Astrocyte of the cerebellum (primary cell): ENCODE measurements around the gene TEX51.

Experiments used
- DNase-seq: peaks from one replicate; pipeline ENCODE4 v3.0.0-alpha.2; 2011; ENCODE audit warnings: low read depth
- H3K4me3 ChIP-seq: 2 replicates; pipeline ENCODE4 v1.5.1; 2011; ENCODE audit warnings: mild to moderate bottlenecking, low read depth, low read length, moderate library complexity
- in situ Hi-C: cut with HindIII; loops from 2 replicates; pipeline ENCODE4 v1.10.0; 2017; ENCODE audit warnings: low sequenced_read_pairs
- TF ChIP-seq, protein P1 (sequence below): IDR thresholded peaks from 2 replicates; pipeline ENCODE4 v1.5.1; 2012; ENCODE audit warnings: low read length, low read depth, moderate library complexity, mild to moderate bottlenecking; ENCODE audit errors: missing control alignments

Gene TEX51

DNA sequence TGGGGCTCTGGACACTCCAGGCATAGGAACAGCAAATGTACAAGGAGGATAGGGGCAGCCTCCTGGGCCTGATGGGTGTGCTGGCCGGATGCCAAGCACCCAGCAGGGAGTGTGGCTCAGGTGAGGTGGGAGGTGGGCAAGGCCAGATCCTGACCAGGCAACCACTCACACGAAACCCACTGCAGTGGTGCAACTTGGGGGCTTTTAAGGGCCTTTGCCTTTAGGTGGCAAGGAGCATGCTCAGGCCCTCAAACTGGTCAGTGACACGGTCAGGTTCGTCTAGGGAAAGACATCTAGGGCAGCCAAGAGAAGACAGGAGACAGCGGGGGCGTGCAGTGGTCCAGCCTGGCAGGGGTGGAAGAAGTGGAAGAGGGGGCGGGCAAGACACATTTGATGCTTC is 18.4 kb upstream of the TEX51 start:
- in situ Hi-C loops = no loop called here
- TF ChIP-seq, protein P1, sequence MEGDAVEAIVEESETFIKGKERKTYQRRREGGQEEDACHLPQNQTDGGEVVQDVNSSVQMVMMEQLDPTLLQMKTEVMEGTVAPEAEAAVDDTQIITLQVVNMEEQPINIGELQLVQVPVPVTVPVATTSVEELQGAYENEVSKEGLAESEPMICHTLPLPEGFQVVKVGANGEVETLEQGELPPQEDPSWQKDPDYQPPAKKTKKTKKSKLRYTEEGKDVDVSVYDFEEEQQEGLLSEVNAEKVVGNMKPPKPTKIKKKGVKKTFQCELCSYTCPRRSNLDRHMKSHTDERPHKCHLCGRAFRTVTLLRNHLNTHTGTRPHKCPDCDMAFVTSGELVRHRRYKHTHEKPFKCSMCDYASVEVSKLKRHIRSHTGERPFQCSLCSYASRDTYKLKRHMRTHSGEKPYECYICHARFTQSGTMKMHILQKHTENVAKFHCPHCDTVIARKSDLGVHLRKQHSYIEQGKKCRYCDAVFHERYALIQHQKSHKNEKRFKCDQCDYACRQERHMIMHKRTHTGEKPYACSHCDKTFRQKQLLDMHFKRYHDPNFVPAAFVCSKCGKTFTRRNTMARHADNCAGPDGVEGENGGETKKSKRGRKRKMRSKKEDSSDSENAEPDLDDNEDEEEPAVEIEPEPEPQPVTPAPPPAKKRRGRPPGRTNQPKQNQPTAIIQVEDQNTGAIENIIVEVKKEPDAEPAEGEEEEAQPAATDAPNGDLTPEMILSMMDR = no peak
- DNase-seq = no peak
- no peak overlapping the region for H3K4me3 ChIP-seq

DNA sequence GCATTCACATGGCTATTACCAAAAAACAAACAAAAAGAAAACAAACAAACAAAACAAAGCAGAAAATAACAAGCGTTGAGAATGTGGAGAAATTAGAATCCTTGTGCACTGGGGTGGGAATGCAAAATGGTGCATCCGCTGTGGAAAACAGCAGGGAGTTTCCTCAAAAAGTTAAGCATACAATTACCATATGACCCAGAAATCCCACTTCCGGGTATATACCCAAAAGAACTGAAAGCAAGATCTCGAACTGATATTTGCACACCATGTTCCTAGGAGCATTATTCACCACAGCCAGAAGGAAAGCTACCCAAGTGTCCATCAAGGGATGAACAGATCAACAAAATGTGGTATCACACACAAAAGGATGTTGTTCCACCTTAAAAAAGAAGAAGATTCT is 17.9 kb upstream of the TEX51 start:
- H3K4me3 ChIP-seq = no peak overlapping the region
- in situ Hi-C loops = no loop called here
- DNase-seq = no peak
- TF ChIP-seq, protein P1 = no peak

DNA sequence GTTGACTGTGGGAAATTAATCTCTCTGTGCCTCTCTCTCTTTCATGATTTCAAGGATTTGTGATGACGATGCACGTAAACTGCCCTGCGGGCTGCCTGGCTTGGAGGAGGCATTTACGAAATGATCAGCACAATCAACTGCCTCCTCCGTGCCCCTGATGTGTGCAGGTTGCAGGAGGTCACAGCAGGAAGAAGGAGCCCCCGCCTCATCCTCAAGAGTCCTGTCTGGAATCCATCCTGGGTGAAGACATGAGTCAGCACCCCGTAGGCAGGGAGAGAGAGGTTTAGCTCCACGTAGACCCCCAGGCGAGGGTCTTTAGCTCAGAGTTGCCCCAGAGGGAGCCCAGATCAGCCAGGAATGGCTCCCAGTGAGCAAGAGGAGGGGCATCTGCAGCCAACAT is 17.1 kb upstream of the TEX51 start:
- no peak overlapping the region for H3K4me3 ChIP-seq
- no peak for DNase-seq
- TF ChIP-seq, protein P1 = no peak
- in situ Hi-C loops = no loop called here

DNA sequence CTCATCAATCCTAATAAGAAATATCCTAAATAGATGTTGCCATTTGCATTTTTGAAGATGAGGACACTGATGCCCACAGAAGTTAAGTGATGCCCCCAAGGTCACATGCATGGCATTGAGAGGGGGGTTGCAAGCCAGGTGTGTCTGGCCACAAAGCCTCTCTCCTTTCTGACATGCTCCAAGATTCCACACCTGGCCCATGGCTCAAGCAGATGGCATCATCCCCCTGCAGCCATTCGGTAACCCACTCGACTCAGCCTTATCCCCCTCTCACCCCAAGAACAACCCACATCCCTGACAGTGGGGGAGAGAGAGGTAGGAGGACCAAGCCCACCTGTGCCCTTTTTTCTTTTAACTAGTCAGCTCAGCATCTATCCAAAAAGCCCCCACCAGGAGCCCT is 16.5 kb upstream of the TEX51 start:
- TF ChIP-seq, protein P1 = no peak
- in situ Hi-C loops = no loop called here
- DNase-seq = no peak
- no peak overlapping the region for H3K4me3 ChIP-seq

DNA sequence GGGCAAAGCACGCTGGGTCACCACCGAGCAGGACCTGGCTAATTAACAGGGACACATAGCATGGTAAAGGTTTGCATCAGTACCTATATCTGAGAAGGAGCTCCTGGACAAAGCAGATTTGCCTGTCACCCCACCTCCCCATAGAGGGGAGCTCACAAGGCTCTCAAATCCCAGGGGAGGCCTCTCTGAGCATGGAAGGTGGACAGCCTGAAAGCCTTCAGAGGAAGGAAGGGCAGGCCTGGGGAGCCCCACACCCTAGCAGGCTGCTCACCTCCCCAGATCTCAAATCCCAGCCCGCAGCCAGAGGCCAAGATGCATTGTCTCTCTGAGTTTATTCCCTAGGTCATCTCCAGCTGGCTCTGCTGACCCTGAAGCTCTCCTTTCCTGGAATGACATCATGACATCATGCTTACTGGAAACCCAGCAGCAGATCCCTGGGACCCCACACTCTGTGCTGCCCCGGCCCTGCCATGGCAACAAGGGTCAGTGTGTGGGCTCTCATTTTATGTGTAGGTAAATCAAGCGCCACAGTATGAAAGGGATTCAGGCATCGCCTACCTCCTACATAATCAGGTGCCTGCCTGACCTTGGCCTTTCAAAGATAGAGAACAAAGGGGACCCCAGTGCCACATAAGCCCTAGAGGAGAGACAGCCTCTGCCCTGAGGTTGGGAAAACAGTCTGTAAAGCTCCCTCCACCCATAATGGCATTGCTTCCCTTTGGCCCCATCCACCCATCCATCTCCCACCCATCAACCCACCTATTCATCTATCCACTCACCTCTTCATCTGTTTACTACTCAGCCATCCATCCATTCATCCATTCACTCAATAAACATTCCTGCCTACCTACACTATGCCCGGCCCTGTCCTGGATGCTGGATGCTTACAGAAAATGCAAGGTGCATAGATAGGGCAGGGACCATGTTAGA is 15.7 kb upstream of the TEX51 start:
- H3K4me3 ChIP-seq = no peak overlapping the region
- TF ChIP-seq, protein P1 = no peak
- in situ Hi-C loops = no loop called here
- DNase-seq = no peak

DNA sequence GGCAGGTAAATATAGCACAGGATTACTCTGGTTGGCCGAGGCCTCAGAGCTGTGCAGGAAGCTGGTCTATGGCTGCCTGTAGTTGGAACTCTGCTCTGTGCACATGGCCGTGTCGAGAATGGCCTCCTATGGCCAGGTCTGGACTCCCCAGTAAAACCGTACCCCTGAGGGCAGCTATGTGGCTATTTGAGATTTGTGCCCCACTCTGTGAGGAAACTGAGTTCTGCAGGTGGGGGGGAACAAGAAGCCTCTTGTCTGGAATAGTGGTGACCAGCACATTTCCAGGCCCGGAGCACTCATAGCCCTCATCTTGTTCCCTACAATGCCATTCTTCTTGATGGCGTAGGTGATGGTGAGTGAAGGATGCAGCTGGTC is 15.0 kb upstream of the TEX51 start:
- H3K4me3 ChIP-seq = no peak overlapping the region
- no peak for DNase-seq
- TF ChIP-seq, protein P1 = no peak
- in situ Hi-C loops = no loop called here
